Fibroblast of skin of right quadriceps (primary cell): Measurements from ENCODE around the gene PDZRN4.
A peak's percentile ranks its signal among the peaks of the same experiment; 100 is the strongest.
"Not testable (repeated sequence)": the region's sequence is repeated elsewhere in the genome, so short reads cannot be mapped to it uniquely, and the experiment has no call there.

ENCODE experiments used
- DNase-seq: peaks from one replicate; pipeline ENCODE4 v3.0.0-alpha.2; 2013

Gene PDZRN4

GRCh38 chr12:41220931-41221330 is 32.8 kb downstream of the PDZRN4 start:
- no peak for DNase-seq

GRCh38 chr12:41221491-41221890 is 33.4 kb downstream of the PDZRN4 start:
- no peak for DNase-seq

- DNase-seq, result no peak
Measured at GRCh38 chr12:41223600-41223999, 35.5 kb downstream of the PDZRN4 start.

- no peak for DNase-seq
Measured at GRCh38 chr12:41224066-41224465, 35.9 kb downstream of the PDZRN4 start.

- no peak for DNase-seq
Measured at GRCh38 chr12:41225179-41225578, 37.1 kb downstream of the PDZRN4 start.

- DNase-seq, result no peak
Measured at GRCh38 chr12:41228066-41228820, 40.1 kb downstream of the PDZRN4 start.

- DNase-seq, result no peak
Measured at GRCh38 chr12:41230756-41231155, 42.6 kb downstream of the PDZRN4 start.

GRCh38 chr12:41234692-41235091 is 46.6 kb downstream of the PDZRN4 start:
- DNase-seq, result no peak

- DNase-seq, result no peak
Measured at GRCh38 chr12:41242603-41243002, 54.5 kb downstream of the PDZRN4 start.

GRCh38 chr12:41248391-41248790 is 60.3 kb downstream of the PDZRN4 start:
- DNase-seq, result no peak

GRCh38 chr12:41250748-41251147 is 62.6 kb downstream of the PDZRN4 start:
- DNase-seq, result peak; percentile 3

- no peak for DNase-seq
Measured at GRCh38 chr12:41254004-41254914, 66.1 kb downstream of the PDZRN4 start.

- not testable (repeated sequence) for DNase-seq
Measured at GRCh38 chr12:41263196-41263595, 75.1 kb downstream of the PDZRN4 start.

- no peak for DNase-seq
Measured at GRCh38 chr12:41264281-41264680, 76.2 kb downstream of the PDZRN4 start.

GRCh38 chr12:41269056-41269455 is 80.9 kb downstream of the PDZRN4 start:
- no peak for DNase-seq

- no peak for DNase-seq
Measured at GRCh38 chr12:41271489-41271888, 83.4 kb downstream of the PDZRN4 start.

GRCh38 chr12:41274643-41275042 is 86.5 kb downstream of the PDZRN4 start:
- DNase-seq, result peak; percentile 15

- peak; percentile 38 for DNase-seq
Measured at GRCh38 chr12:41277100-41277945, 89.2 kb downstream of the PDZRN4 start.

- DNase-seq, result no peak
Measured at GRCh38 chr12:41277946-41278267, 89.8 kb downstream of the PDZRN4 start.

- not testable (repeated sequence) for DNase-seq
Measured at GRCh38 chr12:41280341-41281095, 92.4 kb downstream of the PDZRN4 start.

GRCh38 chr12:41285470-41285869 is 97.3 kb downstream of the PDZRN4 start:
- DNase-seq, result not testable (repeated sequence)

GRCh38 chr12:41286426-41286825 is 98.3 kb downstream of the PDZRN4 start:
- DNase-seq, result no peak
